GM12872 (cell line): Measurements from ENCODE around the gene BAHD1.

Experiments used
- CTCF ChIP-seq: IDR thresholded peaks from 3 replicates; pipeline ENCODE4 v1.5.1; 2011; ENCODE audit warnings: low read depth, mild to moderate bottlenecking, low read length, moderate library complexity; ENCODE audit not compliant: insufficient read depth

The BAHD1 gene

GRCh38 chr15:40440743-40441564 is at the start of gene BAHD1:
TSS of gene BAHD1 (plus strand) at chr15:40440953. CDS start at chr15:40458465, 17,512 bp downstream.
- TF ChIP-seq CTCF = no peak

- no peak for TF ChIP-seq CTCF
These were observed 47.5 kb upstream of the BAHD1 start for GRCh38 chr15:40392986-40393948.

- no peak for TF ChIP-seq CTCF
These were observed 42.9 kb upstream of the BAHD1 start for GRCh38 chr15:40397688-40398412.

- no peak for TF ChIP-seq CTCF
These were observed 42.3 kb upstream of the BAHD1 start for GRCh38 chr15:40398413-40398873.

GRCh38 chr15:40399370-40399769 is 41.4 kb upstream of the BAHD1 start:
- no peak for TF ChIP-seq CTCF

- no peak for TF ChIP-seq CTCF
These were observed 35.0 kb upstream of the BAHD1 start, which contains the start of gene IVD for GRCh38 chr15:40405501-40406381. TSS of gene IVD (plus strand) at chr15:40405795. CDS start at chr15:40405828, 33 bp downstream.
